ENCODE results near the gene ITGA11. TPM values are rescaled to one million over a fixed set of nuclear protein-coding genes. Genes with fewer than 3 reads are reported as not detected.

ITGA11 gene
- total RNA-seq, 1 donor from 2014 or later: 0.51 TPM

DNA sequence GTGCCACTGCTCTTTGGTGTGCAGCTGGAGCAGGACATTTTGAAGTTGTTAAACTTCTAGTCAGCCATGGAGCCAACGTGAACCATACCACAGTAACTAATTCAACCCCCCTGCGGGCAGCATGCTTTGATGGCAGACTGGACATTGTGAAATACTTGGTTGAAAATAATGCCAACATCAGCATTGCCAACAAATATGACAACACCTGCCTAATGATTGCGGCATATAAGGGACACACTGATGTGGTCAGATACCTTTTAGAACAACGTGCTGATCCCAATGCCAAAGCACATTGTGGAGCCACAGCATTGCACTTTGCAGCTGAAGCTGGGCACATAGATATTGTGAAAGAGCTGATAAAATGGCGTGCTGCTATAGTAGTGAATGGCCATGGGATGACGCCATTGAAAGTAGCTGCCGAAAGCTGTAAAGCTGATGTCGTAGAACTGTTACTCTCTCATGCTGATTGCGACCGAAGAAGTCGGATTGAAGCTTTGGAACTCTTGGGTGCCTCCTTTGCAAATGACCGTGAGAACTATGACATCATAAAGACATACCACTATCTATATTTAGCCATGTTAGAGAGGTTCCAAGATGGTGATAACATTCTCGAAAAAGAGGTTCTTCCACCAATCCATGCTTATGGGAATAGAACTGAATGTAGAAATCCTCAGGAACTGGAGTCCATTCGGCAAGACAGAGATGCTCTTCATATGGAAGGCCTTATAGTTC lies 142.2 kb downstream of the ITGA11 start:
- TF ChIP-seq, protein P1, sequence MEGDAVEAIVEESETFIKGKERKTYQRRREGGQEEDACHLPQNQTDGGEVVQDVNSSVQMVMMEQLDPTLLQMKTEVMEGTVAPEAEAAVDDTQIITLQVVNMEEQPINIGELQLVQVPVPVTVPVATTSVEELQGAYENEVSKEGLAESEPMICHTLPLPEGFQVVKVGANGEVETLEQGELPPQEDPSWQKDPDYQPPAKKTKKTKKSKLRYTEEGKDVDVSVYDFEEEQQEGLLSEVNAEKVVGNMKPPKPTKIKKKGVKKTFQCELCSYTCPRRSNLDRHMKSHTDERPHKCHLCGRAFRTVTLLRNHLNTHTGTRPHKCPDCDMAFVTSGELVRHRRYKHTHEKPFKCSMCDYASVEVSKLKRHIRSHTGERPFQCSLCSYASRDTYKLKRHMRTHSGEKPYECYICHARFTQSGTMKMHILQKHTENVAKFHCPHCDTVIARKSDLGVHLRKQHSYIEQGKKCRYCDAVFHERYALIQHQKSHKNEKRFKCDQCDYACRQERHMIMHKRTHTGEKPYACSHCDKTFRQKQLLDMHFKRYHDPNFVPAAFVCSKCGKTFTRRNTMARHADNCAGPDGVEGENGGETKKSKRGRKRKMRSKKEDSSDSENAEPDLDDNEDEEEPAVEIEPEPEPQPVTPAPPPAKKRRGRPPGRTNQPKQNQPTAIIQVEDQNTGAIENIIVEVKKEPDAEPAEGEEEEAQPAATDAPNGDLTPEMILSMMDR (conservative IDR thresholded peaks at IDR 0.05): no peak
- H3K36me3 Mint-ChIP-seq (ENCODE audit: low read depth): peaks cover 19% of the 10 kb centered on the region

DNA sequence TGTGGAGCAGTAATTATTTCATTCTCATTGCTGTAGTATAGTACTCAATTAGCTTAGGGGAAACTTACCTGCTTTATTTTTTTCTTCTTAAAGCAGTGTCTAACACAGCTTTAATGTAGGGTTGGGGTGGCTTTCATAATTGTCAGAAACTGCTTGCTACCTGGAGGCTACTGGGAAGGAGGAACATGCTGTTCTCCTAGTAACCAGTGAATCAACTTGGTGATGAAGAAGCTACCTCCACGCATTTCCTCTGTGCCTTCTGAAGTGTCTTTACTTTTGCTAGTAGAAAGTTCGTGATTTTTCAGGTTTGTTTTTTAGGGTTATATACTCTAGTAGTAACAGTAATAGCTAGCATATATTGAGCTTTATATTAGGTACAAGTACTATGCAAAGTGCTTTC lies 142.9 kb downstream of the ITGA11 start:
- H3K4me3 Mint-ChIP-seq: no peak overlapping the region
- H3K9me3 Mint-ChIP-seq: peaks cover 2% of the 10 kb centered on the region
- peaks cover 18% of the 10 kb centered on the region for H3K4me1 Mint-ChIP-seq
- DNase-seq (ENCODE audit: low read depth, low spot score): no peak
- H3K36me3 Mint-ChIP-seq (ENCODE audit: low read depth): peaks cover 23% of the 10 kb centered on the region
- H3K27ac Mint-ChIP-seq (ENCODE audit: unreplicated experiment): no peak overlapping the region
- no peaks in the 10 kb centered on the region for H3K27me3 Mint-ChIP-seq (ENCODE audit: low read depth)
- TF ChIP-seq, protein P1 (conservative IDR thresholded peaks at IDR 0.05): no peak

More for the DNA sequence above, 142.2 kb downstream of the ITGA11 start:
- H3K27me3 Mint-ChIP-seq (ENCODE audit: low read depth): no peaks in the 10 kb centered on the region
- H3K4me1 Mint-ChIP-seq: peaks cover 19% of the 10 kb centered on the region
- no peak overlapping the region for H3K4me3 Mint-ChIP-seq
- peaks cover 1% of the 10 kb centered on the region for H3K9me3 Mint-ChIP-seq
- no peak overlapping the region for H3K27ac Mint-ChIP-seq (ENCODE audit: unreplicated experiment)
- DNase-seq (ENCODE audit: low read depth, low spot score): no peak

DNA sequence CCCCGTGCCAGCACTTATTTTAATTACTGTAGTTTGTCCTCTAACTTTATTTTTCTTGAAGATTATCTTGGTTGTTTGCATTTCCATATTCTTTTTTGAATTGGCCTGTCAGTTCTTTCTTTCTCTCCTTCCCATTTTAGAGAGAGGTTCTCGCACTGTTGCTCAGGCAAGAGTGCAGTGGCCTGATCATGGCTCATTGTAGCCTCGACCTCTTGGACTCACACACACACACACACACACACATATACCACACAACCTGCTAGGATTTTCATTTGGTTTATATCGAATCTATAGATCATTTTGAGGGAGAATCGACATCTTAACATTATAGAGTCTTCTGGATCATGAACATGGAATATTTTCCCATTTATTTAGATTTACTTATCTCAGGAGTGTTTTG lies 145.7 kb downstream of the ITGA11 start:
- Mint-ChIP-seq H3K27ac (ENCODE audit: unreplicated experiment) (peak overlapping the region; percentile 5), H3K9me3 (peaks cover 2% of the 10 kb centered on the region), H3K36me3 (ENCODE audit: low read depth) (peaks cover 23% of the 10 kb centered on the region), H3K4me1 (peaks cover 31% of the 10 kb centered on the region), H3K4me3 (no peak overlapping the region), H3K27me3 (ENCODE audit: low read depth) (no peaks in the 10 kb centered on the region)
- TF ChIP-seq, protein P1 (conservative IDR thresholded peaks at IDR 0.05): no peak
- no peak for DNase-seq (ENCODE audit: low read depth, low spot score)

DNA sequence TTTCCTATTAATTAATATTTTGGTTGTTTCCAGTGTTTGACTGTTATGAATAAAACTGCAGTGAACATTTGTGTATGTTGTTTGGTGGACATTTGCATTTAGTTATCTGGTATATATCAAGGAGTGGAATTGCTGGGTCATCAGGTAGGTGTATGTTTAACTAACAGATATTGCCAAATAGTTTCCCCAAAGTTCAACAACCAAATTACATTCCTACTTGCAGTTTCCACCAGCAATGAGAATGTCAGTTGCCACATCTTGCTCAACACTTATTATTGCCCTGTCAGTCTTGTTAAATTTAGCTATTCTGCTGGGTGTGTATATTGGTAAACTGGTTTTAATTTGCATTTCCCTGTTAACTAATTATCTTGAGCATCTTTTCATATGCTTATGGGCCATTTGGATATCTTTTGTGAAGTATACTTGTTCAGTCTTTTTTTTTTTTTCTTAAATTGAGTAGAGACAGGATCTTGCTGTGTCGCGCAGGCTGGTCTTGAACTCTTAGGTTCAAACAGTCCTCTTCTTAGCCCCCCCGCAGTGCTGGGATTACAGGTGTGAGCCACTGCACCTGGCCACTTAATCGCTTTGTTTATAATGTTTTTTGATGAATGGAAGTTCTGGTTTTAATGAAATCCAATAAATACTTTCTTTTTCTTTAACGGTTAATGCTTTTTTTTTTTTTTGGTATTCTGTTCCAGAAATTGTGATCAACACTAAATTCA lies 146.5 kb downstream of the ITGA11 start:
- no peak for DNase-seq (ENCODE audit: low read depth, low spot score)
- Mint-ChIP-seq H3K27ac (ENCODE audit: unreplicated experiment) (no peak overlapping the region), H3K27me3 (ENCODE audit: low read depth) (no peaks in the 10 kb centered on the region), H3K4me3 (no peak overlapping the region), H3K36me3 (ENCODE audit: low read depth) (peaks cover 19% of the 10 kb centered on the region), H3K9me3 (peaks cover 2% of the 10 kb centered on the region), H3K4me1 (peaks cover 39% of the 10 kb centered on the region)
- TF ChIP-seq, protein P1 (conservative IDR thresholded peaks at IDR 0.05): no peak

DNA sequence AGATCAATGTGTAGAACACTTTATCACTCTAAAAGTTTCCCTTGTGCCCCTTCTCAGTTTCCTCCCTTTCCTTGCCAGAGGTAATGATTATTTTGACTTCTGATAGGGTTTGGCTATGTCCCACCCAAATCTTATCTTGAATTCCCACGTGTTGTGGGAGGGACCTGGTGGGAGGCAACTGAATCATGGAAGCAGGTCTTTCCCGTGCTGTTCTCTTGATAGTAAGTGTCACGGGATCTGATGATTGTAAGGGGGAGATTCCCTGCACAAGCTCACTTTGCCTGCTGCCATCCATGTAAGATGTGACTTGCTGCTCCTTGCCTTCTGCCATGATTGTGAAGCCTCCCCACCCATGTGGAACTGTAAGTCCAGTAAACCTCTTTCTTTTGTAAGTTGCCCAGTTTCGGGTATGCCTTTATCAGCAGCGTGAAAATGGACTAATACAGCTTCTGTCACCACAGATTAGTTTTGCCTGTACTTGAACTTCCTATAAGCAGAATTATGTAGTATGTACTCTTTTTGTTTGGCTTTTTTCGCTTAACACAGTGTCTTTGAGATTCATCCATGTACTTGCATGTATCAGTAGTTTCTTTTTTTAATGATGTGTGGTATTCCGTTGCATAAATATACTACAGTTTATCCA lies 147.2 kb downstream of the ITGA11 start:
- Mint-ChIP-seq H3K36me3 (ENCODE audit: low read depth) (peaks cover 15% of the 10 kb centered on the region), H3K27me3 (ENCODE audit: low read depth) (no peaks in the 10 kb centered on the region), H3K9me3 (peaks cover 2% of the 10 kb centered on the region), H3K4me1 (peaks cover 46% of the 10 kb centered on the region), H3K27ac (ENCODE audit: unreplicated experiment) (no peak overlapping the region), H3K4me3 (peak overlapping the region; percentile 29)
- TF ChIP-seq, protein P1 (conservative IDR thresholded peaks at IDR 0.05): no peak
- DNase-seq (ENCODE audit: low read depth, low spot score): no peak
